Measurements from ENCODE around the gene PLK3. TPM values are rescaled to one million over a fixed set of nuclear protein-coding genes. Genes with fewer than 3 reads are reported as not detected.

PLK3 gene
- total and polyA plus RNA-seq, 2 donors (not counting 3 experiments of a cell fraction or from before 2014, with no cell fraction given): 55.0 to 66.7 TPM

- intact Hi-C loops (cut with micrococcal nuclease): loop anchor here (10.0 kb wide), 1 partner anchor 663 kb away; the partner anchor contains the start of gene TESK2
- POLR2A ChIA-PET: no interaction called here
- no peak for FAIRE-seq
Measured at GRCh38 chr1:44831516-44831915, 31.3 kb downstream of the PLK3 start.

More at GRCh38 chr1:44831516-44831915, 31.3 kb downstream of the PLK3 start:
- H3K9me3 ChIP-seq (replicated peaks; ENCODE audit: control insufficient read depth, insufficient read depth, low read length): no peaks in the 10 kb centered on the region
- CTCF ChIA-PET: interaction anchor here (1.2 to 2.5 kb wide), 2 partner anchors 31 to 471 kb away, joined by 3 to 9 read pairs; partner anchors contain the start of gene PLK3
- no peaks in the 10 kb centered on the region for H3K4me1 ChIP-seq (ENCODE audit: control insufficient read depth, extremely low read depth, insufficient read depth, low read length)
- H3K9ac ChIP-seq (replicated peaks; ENCODE audit: extremely low read depth, insufficient read depth, low read length): no peak overlapping the region
- H3K79me2 ChIP-seq (ENCODE audit: control insufficient read depth, insufficient read depth, low read length): no peaks in the 10 kb centered on the region
- TF ChIP-seq MAX (IDR thresholded peaks at IDR 0.05; ENCODE audit: insufficient read depth, insufficient read length) (no peak), FOS (IDR thresholded peaks at IDR 0.05; ENCODE audit: borderline replicate concordance, insufficient read depth, low read length) (no peak), POLR2AphosphoS5 (IDR thresholded peaks at IDR 0.05; ENCODE audit: insufficient read depth, low read depth, low read length) (no peak), GATA2 (IDR thresholded peaks at IDR 0.05; ENCODE audit: insufficient read depth, insufficient read length, low read depth, low read length) (no peak), POLR2A (IDR thresholded peaks at IDR 0.05; ENCODE audit: low read depth, low read length) (no peak), EZH2 (IDR thresholded peaks at IDR 0.05; ENCODE audit: borderline replicate concordance, low read depth, low read length, severe bottlenecking) (no peak), JUN (IDR thresholded peaks at IDR 0.05; ENCODE audit: borderline replicate concordance, insufficient read depth, insufficient read length, low read depth) (no peak), MYC (IDR thresholded peaks at IDR 0.05; ENCODE audit: low read depth, low read length) (no peak)
- TF ChIP-seq, protein P1, sequence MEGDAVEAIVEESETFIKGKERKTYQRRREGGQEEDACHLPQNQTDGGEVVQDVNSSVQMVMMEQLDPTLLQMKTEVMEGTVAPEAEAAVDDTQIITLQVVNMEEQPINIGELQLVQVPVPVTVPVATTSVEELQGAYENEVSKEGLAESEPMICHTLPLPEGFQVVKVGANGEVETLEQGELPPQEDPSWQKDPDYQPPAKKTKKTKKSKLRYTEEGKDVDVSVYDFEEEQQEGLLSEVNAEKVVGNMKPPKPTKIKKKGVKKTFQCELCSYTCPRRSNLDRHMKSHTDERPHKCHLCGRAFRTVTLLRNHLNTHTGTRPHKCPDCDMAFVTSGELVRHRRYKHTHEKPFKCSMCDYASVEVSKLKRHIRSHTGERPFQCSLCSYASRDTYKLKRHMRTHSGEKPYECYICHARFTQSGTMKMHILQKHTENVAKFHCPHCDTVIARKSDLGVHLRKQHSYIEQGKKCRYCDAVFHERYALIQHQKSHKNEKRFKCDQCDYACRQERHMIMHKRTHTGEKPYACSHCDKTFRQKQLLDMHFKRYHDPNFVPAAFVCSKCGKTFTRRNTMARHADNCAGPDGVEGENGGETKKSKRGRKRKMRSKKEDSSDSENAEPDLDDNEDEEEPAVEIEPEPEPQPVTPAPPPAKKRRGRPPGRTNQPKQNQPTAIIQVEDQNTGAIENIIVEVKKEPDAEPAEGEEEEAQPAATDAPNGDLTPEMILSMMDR (IDR thresholded peaks at IDR 0.05; ENCODE audit: extremely low read depth in 1 of 2, insufficient read depth in 1 of 2, low read depth in 1 of 2, low read length in 2 of 2): no peak
- H2AFZ ChIP-seq (ENCODE audit: low read depth, low read length): no peak overlapping the region
- H3K27ac ChIP-seq (ENCODE audit: insufficient read depth, low read depth, low read length): no peak overlapping the region
- H3K27me3 ChIP-seq (ENCODE audit: control insufficient read depth in 2 of 2, insufficient read depth in 2 of 2, low read length in 2 of 2): no peaks in the 10 kb centered on the region
- no peak overlapping the region for H3K4me2 ChIP-seq (ENCODE audit: insufficient read depth, low read length)
- H3K9me1 ChIP-seq (replicated peaks; ENCODE audit: control insufficient read depth, extremely low read depth, insufficient read depth, low read length): no peaks in the 10 kb centered on the region
- DNase-seq (ENCODE audit: low read depth, low spot score): no peak
- dilution Hi-C loops (cut with MboI; ENCODE audit: extremely low pct_ligation_motif_present, low sequenced_read_pairs): no loop called here
- no peak overlapping the region for H3K4me3 ChIP-seq (replicated peaks in 1 of 3; ENCODE audit: insufficient read depth in 1 of 3, low read depth in 1 of 3, low read length in 3 of 3)
- no peaks in the 10 kb centered on the region for H4K20me1 ChIP-seq (replicated peaks; ENCODE audit: control insufficient read depth, extremely low read depth, insufficient read depth, low read length)
- no TSS peak for BruUV-seq (replicated peaks)
- H3K36me3 ChIP-seq (ENCODE audit: control insufficient read depth in 2 of 2, extremely low read depth in 1 of 2, insufficient read depth in 2 of 2, low read length in 2 of 2): no peaks in the 10 kb centered on the region
